IPS-18a (cell line): ENCODE data around the gene PODN.

ENCODE experiments used
- H3K27ac ChIP-seq: one replicate; pipeline ENCODE4 v1.5.1; 2013; ENCODE audit warnings: low read length
- H3K27me3 ChIP-seq: one replicate; pipeline ENCODE4 v1.6.1; 2013; ENCODE audit warnings: mild to moderate bottlenecking, low read length; ENCODE audit not compliant: control insufficient read depth, insufficient read depth
- H3K36me3 ChIP-seq: one replicate; pipeline ENCODE4 v1.6.1; 2013; ENCODE audit warnings: low read depth, low read length; ENCODE audit not compliant: control insufficient read depth
- H3K4me1 ChIP-seq: one replicate; pipeline ENCODE4 v1.6.1; 2013; ENCODE audit warnings: low read depth, low read length; ENCODE audit not compliant: control insufficient read depth
- H3K4me3 ChIP-seq: one replicate; pipeline ENCODE4 v1.5.1; 2013; ENCODE audit warnings: low read length
- H3K9ac ChIP-seq: one replicate; pipeline ENCODE4 v1.6.1; 2013; ENCODE audit warnings: mild to moderate bottlenecking, low read length, moderate library complexity
- H3K9me3 ChIP-seq: one replicate; pipeline ENCODE4 v1.6.1; 2013; ENCODE audit warnings: low read depth, low read length; ENCODE audit not compliant: control insufficient read depth

The PODN gene

DNA sequence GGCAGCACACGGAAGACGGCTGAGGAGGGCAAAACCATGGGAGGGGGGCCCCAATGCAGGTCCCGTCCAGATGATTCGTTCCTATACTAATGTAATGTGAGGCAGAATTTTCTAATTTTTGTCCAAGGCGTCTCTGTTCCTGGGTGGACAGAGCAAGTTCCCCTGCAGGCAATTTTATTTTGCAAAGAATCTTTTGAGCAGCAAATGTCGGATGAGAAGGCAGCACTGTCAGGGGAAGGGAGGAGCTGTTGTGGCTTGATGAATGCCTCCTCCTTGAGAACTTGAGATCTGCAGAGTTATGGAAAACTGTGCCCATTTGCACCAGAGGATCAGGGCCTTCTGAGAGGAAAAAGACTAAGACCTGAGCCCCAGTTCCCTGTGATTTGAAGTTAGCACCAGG, 63.1 kb downstream of the PODN start:
- H3K36me3 ChIP-seq: no peaks in the 10 kb centered on the region
- H3K27ac ChIP-seq: no peak overlapping the region

DNA sequence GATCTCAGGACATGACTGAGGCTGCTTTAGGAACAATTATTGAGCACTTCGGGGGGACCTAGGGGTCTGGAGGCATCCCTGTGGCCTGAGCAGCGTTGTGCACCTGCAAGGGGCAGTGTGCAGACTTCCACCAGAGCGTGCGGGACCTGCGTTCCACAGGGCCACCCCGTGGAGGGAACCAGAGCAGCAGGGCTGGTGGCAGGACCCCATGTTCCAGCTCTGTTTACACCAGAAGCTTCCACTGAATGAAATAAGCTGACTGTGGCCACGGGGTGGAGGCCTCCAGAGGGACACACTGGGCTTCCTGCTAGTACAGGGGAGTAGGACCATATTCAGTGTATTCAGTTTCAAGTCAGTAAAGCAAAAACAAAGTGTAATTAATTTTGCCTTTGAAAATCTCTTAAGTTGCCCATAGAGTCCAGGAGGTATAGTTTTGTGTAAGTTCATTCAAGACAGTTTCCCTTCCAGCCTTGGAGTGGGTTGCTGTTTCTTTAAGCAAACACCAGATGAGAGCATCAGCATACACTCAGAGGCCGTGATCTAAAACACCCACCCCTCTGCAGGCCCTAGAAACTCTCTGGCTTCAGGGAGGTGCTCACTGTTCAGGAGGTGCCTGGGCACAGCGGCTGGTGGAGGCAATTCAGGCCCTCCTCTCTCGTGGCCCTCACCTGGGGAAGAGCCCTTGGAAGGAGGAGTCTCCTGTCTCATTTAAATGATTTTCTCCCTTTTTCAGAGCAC, 63.8 kb downstream of the PODN start:
- Histone ChIP-seq H3K4me1 (no peaks in the 10 kb centered on the region), H3K9ac (no peak overlapping the region)

More for the DNA sequence above, 63.1 kb downstream of the PODN start:
- no peaks in the 10 kb centered on the region for H3K27me3 ChIP-seq
- H3K9me3 ChIP-seq: no peaks in the 10 kb centered on the region
- no peak overlapping the region for H3K9ac ChIP-seq
- no peak overlapping the region for H3K4me3 ChIP-seq
- H3K4me1 ChIP-seq: peaks cover 4% of the 10 kb centered on the region

DNA sequence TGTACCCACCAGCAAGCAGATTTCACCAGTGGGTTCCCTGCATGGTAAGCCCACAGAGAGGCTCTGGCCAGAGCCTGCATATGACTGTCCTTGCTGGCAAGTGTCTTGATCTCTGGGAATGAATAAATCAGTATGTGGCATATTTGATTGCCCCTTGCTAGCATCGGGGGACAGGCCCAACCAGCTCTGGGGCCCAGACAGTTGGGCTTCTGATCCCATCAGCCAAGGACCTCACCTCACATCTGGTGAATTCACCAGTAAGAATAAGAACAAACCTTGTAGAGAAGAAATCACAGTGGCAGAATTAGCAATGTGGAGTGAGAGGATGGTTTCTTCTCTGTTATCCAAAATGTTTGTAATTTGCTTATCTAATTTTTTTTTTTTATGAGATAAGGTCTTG, 64.5 kb downstream of the PODN start:
- H3K36me3 ChIP-seq: no peaks in the 10 kb centered on the region
- H3K4me1 ChIP-seq: no peaks in the 10 kb centered on the region

More for the DNA sequence above, 63.8 kb downstream of the PODN start:
- H3K9me3 ChIP-seq: no peaks in the 10 kb centered on the region
- H3K27me3 ChIP-seq: no peaks in the 10 kb centered on the region
- H3K36me3 ChIP-seq: no peaks in the 10 kb centered on the region
- no peak overlapping the region for H3K27ac ChIP-seq
- H3K4me3 ChIP-seq: no peak overlapping the region

DNA sequence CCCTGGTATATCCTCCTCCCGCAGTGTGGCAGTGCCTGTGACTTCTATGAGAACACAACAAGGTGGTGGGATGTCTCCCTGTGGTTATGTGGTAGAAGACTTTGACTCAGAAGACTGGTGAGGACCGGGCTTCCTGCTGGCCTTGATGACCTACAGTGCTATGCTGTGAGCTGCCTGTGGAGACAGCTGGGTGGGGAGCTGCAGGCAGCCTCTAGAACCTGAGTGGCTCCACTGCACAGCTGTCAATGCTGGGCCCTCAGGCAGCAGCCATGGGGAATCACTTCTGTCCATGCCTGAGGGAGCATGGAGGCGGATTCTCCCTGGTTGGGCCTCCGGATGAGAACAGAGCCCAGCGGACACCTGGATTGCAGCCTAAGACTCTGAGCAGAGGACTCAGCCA, 65.5 kb downstream of the PODN start:
- Histone ChIP-seq H3K27me3 (no peaks in the 10 kb centered on the region), H3K4me3 (no peak overlapping the region), H3K27ac (no peak overlapping the region), H3K36me3 (no peaks in the 10 kb centered on the region), H3K9ac (no peak overlapping the region), H3K4me1 (no peaks in the 10 kb centered on the region), H3K9me3 (no peaks in the 10 kb centered on the region)

More for the DNA sequence above, 64.5 kb downstream of the PODN start:
- no peak overlapping the region for H3K9ac ChIP-seq
- H3K27ac ChIP-seq: no peak overlapping the region
- no peak overlapping the region for H3K4me3 ChIP-seq
- H3K27me3 ChIP-seq: no peaks in the 10 kb centered on the region
- no peaks in the 10 kb centered on the region for H3K9me3 ChIP-seq

DNA sequence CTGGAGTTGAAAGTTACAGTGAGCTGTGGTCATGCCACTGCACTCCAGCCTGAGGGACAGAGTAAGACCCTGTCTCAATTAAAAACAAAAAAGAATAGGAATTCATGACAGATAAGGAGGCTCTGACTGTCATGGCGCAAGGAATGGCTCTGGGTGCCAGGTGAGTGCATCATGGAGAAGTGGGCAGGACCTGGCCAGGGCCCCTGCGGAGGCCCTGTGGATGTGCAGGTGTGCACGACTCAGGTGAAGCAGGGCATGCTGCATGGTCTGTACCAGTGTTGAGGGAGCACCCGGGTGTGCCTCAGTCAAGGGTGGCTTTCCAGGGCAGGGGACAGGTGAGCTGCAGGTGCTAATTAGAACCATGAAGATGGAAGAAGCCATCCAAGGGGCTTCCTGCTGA, 66.4 kb downstream of the PODN start:
- Histone ChIP-seq H3K36me3 (no peaks in the 10 kb centered on the region), H3K9ac (no peak overlapping the region), H3K9me3 (no peaks in the 10 kb centered on the region), H3K27ac (no peak overlapping the region), H3K4me1 (no peaks in the 10 kb centered on the region), H3K27me3 (no peaks in the 10 kb centered on the region), H3K4me3 (no peak overlapping the region)

DNA sequence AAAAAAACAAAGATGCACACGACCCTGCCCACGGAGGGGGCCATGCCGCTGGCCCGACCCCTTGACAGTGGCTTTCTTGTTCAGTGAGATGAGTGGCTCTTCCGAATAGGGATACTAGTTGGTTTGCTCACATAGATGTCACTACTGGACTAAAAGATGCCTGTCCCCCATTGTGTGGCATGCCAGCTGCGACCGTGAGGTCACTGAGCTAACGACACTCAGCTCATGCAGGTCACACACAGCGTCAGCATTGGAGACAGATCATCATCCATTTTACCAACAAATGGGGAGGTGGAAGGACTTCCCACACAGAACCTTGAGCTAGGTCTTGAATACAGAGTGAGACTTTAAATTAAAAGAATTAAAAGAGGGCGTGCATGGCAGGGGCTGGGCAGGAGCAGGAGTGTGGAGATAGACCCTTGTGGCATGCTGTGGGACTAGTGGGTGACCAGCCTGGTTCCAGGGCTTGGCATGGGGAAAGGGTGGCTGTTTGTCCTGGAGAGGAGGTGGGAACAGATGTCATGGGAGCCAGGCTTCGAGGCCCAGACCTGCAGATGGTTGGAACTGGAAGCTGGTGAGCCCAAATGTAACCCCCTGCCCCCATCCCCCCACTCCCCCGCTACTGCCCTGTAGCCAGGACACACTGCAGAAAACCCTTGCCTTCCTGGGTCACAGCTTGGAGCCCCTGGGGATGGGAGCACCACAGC, 68.0 kb downstream of the PODN start:
- H3K27ac ChIP-seq: no peak overlapping the region
- H3K4me1 ChIP-seq: no peaks in the 10 kb centered on the region
- H3K36me3 ChIP-seq: no peaks in the 10 kb centered on the region
- H3K27me3 ChIP-seq: no peaks in the 10 kb centered on the region
- no peak overlapping the region for H3K4me3 ChIP-seq
- H3K9ac ChIP-seq: no peak overlapping the region
- H3K9me3 ChIP-seq: no peaks in the 10 kb centered on the region

DNA sequence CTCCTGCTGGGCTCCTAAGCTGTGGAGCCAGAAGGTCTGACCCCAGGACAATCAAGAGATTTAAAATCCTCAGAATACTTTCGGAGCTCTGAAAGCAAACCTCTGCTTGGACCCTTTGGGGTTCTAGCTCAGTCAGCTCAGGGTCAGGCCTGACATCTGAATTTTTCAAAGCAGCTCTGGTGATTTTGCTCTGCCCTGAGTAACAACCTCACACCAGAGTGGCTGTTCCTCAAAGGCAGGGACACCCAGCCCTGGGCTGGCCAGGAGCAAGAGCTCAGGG, 68.5 kb downstream of the PODN start:
- Histone ChIP-seq H3K27me3 (no peaks in the 10 kb centered on the region), H3K27ac (no peak overlapping the region), H3K4me1 (no peaks in the 10 kb centered on the region), H3K9ac (no peak overlapping the region), H3K36me3 (no peaks in the 10 kb centered on the region), H3K4me3 (no peak overlapping the region), H3K9me3 (no peaks in the 10 kb centered on the region)

DNA sequence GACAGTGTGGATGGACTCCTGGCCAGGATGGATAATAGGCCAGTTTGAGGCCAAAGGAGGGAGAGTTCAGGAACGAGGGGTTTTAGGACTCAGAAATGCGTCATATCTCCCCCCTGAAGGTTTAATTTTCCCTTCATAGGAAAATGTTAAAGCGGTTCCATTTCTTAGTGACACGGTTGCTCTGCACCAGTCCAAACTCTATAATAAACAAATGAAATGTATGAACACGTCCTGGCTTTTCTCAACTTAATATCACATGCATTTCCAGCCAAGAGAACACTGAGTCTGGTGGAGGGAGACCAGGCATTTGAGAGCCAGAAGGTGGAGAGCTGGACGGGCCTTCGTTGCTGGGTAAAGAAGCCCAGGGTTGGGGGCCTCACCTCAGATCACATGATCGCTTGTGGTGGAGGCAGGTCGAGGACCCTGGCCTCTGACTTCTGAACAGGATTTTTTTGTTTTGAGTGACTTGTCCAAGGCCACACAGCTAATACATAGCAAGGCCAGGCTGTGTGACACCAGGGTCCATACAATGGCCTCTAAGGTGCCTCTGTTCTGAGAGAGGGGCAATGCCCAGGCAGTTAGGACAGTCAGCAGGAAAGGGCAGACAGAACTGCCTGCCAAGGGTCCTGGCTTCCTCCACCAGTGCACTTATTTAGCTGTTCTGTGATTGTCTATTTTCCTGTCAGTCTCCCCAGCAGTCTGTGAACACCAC, 69.0 kb downstream of the PODN start:
- Histone ChIP-seq H3K27ac (no peak overlapping the region), H3K4me1 (no peaks in the 10 kb centered on the region), H3K9ac (no peak overlapping the region), H3K4me3 (no peak overlapping the region), H3K9me3 (no peaks in the 10 kb centered on the region), H3K36me3 (no peaks in the 10 kb centered on the region), H3K27me3 (no peaks in the 10 kb centered on the region)

DNA sequence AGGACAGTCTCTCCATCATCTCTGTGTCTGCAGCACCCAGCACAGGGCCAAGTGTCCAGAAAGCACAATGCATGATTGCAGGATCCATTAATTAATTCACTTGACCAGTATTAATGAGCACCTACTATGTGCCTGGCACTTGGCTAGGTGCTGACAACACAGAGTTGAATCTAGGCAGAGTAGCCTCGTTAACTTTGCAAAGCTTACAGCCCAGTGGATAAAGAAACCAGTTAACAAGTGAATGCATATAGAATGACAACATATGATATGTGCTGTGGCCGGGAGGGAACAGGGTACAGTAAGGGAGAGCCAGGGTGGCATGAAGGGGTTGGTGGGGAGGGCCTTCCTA, 69.6 kb downstream of the PODN start:
- Histone ChIP-seq H3K4me3 (no peak overlapping the region), H3K27ac (no peak overlapping the region), H3K27me3 (no peaks in the 10 kb centered on the region), H3K36me3 (no peaks in the 10 kb centered on the region), H3K9ac (no peak overlapping the region), H3K4me1 (no peaks in the 10 kb centered on the region), H3K9me3 (no peaks in the 10 kb centered on the region)

DNA sequence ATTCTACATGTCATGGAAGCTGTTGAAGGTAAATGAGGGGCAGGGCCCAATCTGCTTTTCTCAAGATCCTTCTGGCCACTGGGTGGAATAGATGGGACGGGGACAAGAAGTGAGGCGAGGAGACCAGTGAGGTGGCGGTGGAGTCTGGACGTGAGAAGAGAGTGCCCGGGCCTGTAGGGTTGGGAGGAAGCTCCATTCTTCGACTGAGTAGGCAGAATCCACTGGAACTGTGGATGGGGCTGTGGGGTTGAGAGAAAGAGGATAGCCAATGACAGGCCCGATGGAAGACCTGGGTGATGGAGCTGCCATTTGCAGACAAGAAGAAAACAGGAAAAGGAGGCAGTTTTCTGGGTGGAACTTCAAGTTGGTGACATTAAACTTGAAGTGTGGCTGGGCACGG, 70.2 kb downstream of the PODN start:
- no peaks in the 10 kb centered on the region for H3K27me3 ChIP-seq
- no peak overlapping the region for H3K4me3 ChIP-seq
- no peaks in the 10 kb centered on the region for H3K4me1 ChIP-seq
- no peaks in the 10 kb centered on the region for H3K9me3 ChIP-seq
- H3K36me3 ChIP-seq: no peaks in the 10 kb centered on the region
- no peak overlapping the region for H3K27ac ChIP-seq
- no peak overlapping the region for H3K9ac ChIP-seq

DNA sequence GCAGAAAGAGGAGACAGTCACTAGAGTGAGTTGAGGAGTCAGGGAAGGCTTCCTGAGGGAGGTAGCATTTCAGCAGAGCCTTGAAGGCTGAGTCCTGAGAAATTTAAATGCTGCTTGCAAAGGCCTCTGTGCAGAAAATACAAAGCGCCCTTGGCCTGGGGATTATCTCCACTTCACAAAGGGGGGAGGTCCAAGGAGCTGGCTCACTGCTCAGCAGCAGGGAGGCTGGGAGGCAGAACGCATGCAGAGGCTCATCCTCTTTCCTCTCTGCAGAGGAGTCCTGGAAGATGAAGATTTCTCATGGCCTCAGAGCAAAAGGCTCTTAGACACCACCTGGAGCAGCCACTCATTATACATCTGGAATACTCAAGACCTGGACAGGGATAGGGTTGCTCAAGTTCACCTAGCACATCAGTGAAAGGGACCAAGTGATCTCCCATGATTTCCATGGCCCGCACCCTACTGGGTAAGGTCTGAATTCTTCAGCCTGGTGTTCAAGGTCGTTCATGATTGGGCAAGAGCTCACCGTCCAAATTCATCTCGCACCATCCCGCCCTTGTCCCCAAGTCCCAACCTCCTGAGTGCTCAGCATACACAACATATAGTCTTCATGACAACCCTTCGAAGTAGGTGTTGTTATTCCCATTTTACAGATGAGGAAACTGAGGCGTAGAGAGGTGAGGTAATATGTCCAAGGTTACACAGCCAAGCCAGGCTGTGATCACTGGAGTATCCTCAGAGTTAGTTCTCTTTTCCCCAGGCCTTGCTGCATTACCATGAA, 71.4 kb downstream of the PODN start:
- H3K27ac ChIP-seq: no peak overlapping the region
- H3K4me1 ChIP-seq: no peaks in the 10 kb centered on the region
- no peak overlapping the region for H3K9ac ChIP-seq
- no peak overlapping the region for H3K4me3 ChIP-seq
- H3K36me3 ChIP-seq: no peaks in the 10 kb centered on the region
- peaks cover 7% of the 10 kb centered on the region for H3K9me3 ChIP-seq
- no peaks in the 10 kb centered on the region for H3K27me3 ChIP-seq
